Stimulated activated CD4-positive, alpha-beta T cell treated with anti-CD3 and anti-CD28 coated beads, Interleukin-12 subunit alpha, Interleukin-12 subunit beta, amount 100 ng/mL, for 48 hours (primary cell): ENCODE measurements around the gene KDM3A.
A peak's percentile ranks its signal among the peaks of the same experiment; 100 is the strongest.

Experiments used
- DNase-seq, 3 donors: peaks; one replicate each; pipeline ENCODE4 v3.0.0-alpha.2; 2020; ENCODE audit warnings: low read depth in 2 of 3, low spot score in 1 of 3

Gene KDM3A

DNA sequence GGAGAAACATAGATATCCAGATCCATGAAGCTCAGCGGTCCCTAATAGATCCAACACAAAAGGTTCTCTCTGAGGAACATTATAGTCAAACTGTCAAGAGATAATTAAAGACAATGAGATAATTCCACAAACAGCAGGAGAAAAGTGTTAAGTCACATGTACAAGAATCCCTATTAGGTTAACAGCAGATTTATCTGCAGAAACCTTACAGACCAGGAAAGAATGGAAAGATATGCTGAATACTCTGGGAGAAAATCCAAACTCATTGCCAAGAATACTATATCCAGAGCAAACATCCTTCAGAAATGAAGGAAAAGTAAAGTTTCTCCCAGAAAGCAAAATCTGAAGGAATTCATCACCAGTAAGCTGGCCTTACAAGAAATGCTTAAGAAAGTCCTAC is 10.8 kb upstream of the KDM3A start:
- DNase-seq = no peak

GRCh38 chr2:86433137-86433536 is 8.0 kb upstream of the KDM3A start:
- no peak for DNase-seq

- no peak for DNase-seq
These were observed 6.9 kb upstream of the KDM3A start for GRCh38 chr2:86434290-86434689.

- DNase-seq = no peak
These were observed 5.6 kb upstream of the KDM3A start for GRCh38 chr2:86435531-86435930.

DNA sequence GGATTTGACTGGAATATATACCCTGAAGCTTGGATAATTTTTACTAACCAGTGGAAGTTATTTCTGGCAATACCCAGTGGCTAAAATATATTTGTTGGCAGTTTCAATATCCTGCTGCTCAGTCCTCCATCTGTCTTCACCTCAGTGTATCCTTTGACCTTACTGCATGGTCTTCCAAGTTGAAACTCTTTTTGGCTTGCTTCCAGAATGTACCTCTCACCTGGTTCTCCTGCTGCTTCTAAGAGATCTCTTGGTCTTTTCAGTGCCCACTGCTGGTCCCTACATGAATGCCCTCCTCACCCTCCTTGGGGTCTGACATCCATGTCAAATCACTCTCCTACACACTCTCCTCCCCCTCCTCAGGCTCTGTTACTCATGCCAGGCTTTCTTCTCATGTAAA is 4.8 kb upstream of the KDM3A start:
- no peak for DNase-seq

- no peak for DNase-seq
These were observed 1.1 kb upstream of the KDM3A start for GRCh38 chr2:86439879-86440630.

DNA sequence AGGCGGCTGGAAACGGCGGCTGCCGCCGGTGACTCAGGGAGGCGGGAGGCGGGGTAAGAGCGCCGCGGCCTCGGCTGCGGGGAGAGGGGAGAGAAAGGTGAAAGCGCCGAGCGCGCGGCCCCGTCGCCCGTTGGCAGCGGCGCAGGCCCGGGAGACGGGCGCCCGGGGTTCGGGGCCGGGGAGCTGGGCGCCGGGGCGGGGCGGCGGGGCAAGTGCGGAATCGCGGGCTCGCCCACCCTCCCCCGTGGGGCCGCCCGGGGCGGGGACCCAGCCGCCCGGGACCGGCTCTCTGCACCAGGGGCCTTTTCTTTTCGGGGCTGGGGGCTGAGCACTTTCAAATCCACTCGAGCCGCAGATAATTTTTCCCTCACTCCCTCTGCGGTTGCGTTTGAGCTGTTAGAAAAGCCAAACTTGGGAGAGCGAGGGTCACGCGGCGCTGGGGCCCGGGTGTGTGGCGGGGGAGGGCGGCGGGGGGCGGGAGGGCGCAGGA is 266 bp downstream of the KDM3A start:
- no peak for DNase-seq

DNA sequence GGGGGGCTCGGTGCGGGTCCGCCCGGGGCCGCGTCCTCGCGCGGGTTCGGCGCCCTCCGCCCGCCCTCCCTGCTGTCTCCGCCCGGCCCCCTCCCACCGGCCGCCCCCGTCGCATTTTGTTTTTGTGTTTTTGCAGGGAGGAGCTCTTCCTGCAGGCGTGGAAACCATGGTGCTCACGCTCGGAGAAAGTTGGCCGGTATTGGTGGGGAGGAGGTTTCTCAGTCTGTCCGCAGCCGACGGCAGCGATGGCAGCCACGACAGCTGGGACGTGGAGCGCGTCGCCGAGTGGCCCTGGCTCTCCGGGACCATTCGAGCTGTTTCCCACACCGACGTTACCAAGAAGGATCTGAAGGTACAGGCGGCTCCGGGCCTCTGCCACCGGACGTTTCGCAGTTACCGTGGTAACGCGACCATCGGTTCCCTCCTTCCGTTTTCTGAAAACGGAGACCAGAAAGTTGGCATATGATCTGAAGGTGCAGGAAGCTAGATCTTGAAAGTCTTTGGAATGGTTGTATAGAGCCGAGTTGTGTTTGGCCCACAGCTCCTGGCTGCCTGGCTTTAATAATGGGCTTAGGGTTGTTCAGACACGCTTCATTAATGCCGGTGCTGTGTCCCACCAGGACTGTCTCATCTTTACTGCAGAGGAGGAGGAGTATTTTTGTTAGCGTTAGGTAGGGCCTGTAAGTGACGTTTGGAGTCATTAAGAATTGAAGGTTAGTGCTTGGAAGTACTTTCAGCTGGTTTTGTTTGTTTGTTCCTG is 891 bp downstream of the KDM3A start:
- peak; percentile 38 to 58 (median 41) for DNase-seq

GRCh38 chr2:86442642-86443005 is 1.5 kb downstream of the KDM3A start:
- peak; percentile 70 to 75 (median 72) for DNase-seq

- DNase-seq = no peak
These were observed 2.6 kb downstream of the KDM3A start for GRCh38 chr2:86443631-86444350.

- DNase-seq = no peak
These were observed 4.3 kb downstream of the KDM3A start for GRCh38 chr2:86445436-86445835.

- DNase-seq = no peak
These were observed 4.9 kb downstream of the KDM3A start for GRCh38 chr2:86446060-86446459.

- DNase-seq = no peak
These were observed 12.7 kb downstream of the KDM3A start for GRCh38 chr2:86453836-86454235.

DNA sequence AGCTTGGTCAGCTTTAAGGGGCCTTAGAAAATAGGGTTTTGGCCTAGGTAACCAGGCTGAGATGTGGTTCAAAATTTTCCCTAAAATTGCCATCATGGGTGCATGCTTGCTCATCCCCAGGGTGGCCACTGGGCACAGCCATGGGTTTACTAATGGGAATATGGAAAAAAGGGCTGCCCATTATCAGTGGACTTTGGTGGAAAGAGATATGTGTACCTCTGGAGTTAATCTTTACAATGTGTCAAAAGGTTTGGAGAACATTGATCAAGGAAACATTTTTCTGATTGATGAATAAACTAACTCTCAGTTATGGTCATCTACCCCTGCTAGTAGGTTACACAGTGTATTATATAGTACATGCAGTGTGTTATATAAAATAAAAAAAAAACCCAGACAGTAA is 13.1 kb downstream of the KDM3A start:
- DNase-seq = no peak

DNA sequence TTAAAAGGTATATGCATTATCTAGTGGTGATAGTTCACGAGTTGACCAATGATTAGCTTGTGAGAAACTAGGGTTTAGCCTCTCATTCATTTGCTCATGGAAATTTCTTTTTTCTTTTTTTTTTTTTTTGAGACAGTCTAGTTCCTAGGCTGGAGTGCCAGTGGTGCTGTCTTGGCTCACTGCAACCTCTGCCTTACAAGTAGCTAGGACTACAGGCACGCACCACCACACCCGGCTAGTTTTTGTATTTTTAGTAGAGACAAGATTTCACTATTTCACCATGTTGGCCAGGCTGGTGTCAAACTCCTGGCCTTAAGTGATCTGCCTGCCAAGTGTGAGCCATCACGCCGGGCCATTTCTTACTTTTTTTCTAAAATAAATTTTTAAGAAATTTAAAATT is 14.0 kb downstream of the KDM3A start:
- DNase-seq = no peak

- DNase-seq = no peak
These were observed 20.0 kb downstream of the KDM3A start for GRCh38 chr2:86461042-86461743.

DNA sequence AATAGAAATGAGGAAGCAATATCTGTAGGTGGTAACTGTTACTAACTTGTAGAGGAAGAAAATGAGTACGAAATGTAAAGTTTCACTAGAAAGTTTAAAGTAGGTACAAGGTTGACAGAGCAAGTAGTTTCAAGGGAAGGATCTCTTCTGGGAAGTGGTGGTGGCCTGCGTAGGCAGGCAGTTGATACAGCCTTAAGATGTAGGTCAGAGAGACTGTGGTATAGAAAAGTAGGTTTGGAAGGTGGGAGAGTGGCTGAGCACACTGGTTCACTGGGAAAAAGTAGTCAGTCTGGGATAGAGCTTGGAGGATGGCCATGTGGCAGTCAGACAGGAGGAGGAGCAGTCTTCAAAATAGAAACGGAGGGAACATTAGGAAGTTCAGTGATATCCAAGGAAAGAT is 23.5 kb downstream of the KDM3A start:
- no peak for DNase-seq

DNA sequence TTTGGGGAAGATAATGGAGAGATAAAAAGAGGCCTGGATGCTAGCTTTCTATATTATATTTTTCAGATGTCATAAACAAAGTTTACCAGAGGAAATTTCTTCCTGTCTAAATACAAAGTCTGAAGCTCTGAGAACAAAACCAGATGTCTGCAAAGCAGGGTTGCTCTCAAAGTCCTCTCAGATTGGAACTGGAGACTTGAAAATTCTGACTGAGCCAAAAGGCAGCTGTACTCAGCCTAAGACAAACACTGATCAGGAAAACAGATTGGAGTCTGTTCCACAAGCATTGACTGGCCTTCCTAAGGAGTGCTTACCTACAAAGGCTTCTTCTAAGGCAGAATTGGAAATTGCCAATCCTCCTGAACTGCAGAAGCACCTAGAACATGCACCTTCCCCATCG is 25.1 kb downstream of the KDM3A start:
- DNase-seq = no peak

DNA sequence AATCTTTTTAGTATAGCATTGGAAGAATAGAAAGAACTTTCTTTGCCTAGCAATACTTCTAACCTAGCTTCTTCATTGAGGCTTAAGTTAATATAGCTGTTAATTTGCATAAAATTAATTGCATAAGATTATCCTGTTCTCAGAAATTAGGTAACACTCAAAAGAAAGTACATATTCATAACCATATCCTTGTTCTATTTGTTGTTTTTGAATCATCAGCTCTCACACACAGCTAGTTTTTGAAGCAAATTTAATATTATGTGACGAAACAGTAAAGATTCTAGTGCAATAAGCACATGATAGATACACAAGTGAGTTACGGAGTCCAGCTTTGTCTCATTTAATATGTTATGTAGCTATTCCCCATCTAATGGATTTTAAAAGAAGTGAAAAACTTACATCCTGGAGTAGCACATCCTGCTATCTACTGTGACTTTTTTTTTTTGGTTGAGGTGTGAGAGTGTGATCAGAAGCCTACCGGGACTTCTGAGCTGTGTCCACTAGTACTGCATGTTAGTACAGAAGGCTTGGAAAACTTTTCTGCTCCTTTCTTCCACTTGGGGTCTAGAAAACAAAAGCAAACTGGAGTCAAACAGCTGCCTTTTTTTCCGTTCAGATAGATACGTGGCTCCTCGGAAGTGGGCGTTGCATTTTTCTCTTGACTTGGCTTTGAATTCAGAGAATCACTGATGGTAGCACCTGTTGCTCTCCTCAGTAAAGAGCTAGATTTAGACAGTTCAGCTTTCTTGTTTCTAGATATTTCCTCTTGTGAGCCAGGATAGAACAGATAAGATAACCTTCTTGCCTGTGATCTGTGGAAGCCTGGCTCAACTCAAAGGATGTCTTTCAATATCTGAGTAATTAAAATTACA is 27.2 kb downstream of the KDM3A start:
- peak in 1 of 3 donors; percentile 13 for DNase-seq

GRCh38 chr2:86470890-86471289 is 29.7 kb downstream of the KDM3A start:
- DNase-seq = no peak
